ENCODE results near the gene GFM2.

GFM2 gene, protein sequence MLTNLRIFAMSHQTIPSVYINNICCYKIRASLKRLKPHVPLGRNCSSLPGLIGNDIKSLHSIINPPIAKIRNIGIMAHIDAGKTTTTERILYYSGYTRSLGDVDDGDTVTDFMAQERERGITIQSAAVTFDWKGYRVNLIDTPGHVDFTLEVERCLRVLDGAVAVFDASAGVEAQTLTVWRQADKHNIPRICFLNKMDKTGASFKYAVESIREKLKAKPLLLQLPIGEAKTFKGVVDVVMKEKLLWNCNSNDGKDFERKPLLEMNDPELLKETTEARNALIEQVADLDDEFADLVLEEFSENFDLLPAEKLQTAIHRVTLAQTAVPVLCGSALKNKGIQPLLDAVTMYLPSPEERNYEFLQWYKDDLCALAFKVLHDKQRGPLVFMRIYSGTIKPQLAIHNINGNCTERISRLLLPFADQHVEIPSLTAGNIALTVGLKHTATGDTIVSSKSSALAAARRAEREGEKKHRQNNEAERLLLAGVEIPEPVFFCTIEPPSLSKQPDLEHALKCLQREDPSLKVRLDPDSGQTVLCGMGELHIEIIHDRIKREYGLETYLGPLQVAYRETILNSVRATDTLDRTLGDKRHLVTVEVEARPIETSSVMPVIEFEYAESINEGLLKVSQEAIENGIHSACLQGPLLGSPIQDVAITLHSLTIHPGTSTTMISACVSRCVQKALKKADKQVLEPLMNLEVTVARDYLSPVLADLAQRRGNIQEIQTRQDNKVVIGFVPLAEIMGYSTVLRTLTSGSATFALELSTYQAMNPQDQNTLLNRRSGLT

GRCh38 chr5:74766849-74767578, at the start of gene GFM2, which contains the start of gene NSA2:
Gene GFM2, minus strand, starts transcription at chr5:74767117. Its CDS starts 3,375 bp downstream, at chr5:74763742.
Gene NSA2, plus strand, starts transcription at chr5:74767249. Its CDS starts 112 bp downstream, at chr5:74767361.
- TF ChIP-seq, protein P1, sequence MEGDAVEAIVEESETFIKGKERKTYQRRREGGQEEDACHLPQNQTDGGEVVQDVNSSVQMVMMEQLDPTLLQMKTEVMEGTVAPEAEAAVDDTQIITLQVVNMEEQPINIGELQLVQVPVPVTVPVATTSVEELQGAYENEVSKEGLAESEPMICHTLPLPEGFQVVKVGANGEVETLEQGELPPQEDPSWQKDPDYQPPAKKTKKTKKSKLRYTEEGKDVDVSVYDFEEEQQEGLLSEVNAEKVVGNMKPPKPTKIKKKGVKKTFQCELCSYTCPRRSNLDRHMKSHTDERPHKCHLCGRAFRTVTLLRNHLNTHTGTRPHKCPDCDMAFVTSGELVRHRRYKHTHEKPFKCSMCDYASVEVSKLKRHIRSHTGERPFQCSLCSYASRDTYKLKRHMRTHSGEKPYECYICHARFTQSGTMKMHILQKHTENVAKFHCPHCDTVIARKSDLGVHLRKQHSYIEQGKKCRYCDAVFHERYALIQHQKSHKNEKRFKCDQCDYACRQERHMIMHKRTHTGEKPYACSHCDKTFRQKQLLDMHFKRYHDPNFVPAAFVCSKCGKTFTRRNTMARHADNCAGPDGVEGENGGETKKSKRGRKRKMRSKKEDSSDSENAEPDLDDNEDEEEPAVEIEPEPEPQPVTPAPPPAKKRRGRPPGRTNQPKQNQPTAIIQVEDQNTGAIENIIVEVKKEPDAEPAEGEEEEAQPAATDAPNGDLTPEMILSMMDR (IDR thresholded peaks at IDR 0.05) = no peak

- TF ChIP-seq, protein P1 (IDR thresholded peaks at IDR 0.05) = no peak
Measured at GRCh38 chr5:74810915-74811314, 44.0 kb upstream of the GFM2 start.

- TF ChIP-seq, protein P1 (IDR thresholded peaks at IDR 0.05) = no peak
Measured at GRCh38 chr5:74801941-74802340, 35.0 kb upstream of the GFM2 start.

DNA sequence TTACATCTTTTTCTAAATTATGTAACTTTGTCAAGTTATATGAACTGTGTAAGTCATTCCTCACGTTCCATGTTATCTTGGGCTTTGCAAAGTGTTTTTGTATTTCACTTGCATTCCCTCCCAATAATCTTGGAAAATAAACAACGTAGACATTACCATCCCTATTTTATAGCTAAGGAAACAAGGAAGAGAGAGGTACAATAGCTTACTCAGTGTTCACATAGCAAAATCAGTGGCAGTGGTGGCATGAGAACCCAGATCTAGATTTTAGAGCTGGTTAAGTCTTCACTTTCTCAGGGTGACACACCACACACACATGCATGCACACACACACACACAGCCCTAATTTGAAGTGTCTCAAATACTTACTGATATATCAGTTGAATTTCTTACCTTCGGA, 34.3 kb upstream of the GFM2 start:
- TF ChIP-seq, protein P1 (IDR thresholded peaks at IDR 0.05) = no peak

GRCh38 chr5:74798977-74799911, 32.3 kb upstream of the GFM2 start:
- TF ChIP-seq, protein P1 (IDR thresholded peaks at IDR 0.05) = no peak

DNA sequence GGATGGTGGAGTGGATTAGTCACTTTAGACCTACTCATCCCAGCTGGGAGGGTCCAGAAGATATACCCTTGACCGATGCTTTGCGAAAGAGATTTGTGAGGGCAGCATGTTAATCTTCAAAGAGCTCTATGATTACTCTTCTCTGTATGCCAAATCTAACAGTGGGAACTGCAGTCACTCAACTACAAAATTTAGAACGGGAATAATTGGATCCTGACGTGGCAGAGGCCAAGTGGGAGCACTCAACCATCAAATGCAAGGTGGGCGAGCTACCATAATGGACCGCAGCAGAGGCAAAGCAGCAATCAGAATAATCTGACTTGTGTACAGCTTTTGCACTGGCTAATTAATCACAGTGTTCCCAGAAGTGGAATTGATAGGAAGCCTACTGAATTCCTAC, 20.5 kb upstream of the GFM2 start:
- TF ChIP-seq, protein P1 (IDR thresholded peaks at IDR 0.05) = no peak
